HG02884 (cell line): Measurements from ENCODE around the gene NEIL3.
A peak's percentile ranks its signal among the peaks of the same experiment; 100 is the strongest.

Experiments used
- ATAC-seq: cut with Tn5 transposase; IDR thresholded peaks from one replicate; pipeline ENCODE4 v1.9.1; 2021; ENCODE audit warnings: mild to moderate bottlenecking, moderate library complexity; ENCODE audit not compliant: unreplicated experiment

Gene NEIL3

GRCh38 chr4:177356206-177356605 is 46.5 kb downstream of the NEIL3 start:
- ATAC-seq = no peak

GRCh38 chr4:177356921-177357320 is 47.2 kb downstream of the NEIL3 start:
- ATAC-seq = no peak

- ATAC-seq = no peak
Measured at GRCh38 chr4:177367336-177367735, 57.7 kb downstream of the NEIL3 start.

GRCh38 chr4:177369372-177369771 is 59.7 kb downstream of the NEIL3 start:
- ATAC-seq = no peak

GRCh38 chr4:177371461-177371860 is 61.8 kb downstream of the NEIL3 start:
- ATAC-seq = no peak

GRCh38 chr4:177374966-177375365 is 65.3 kb downstream of the NEIL3 start:
- no peak for ATAC-seq

GRCh38 chr4:177375372-177375771 is 65.7 kb downstream of the NEIL3 start:
- no peak for ATAC-seq

- ATAC-seq = no peak
Measured at GRCh38 chr4:177376024-177376423, 66.3 kb downstream of the NEIL3 start.

- peak; percentile 51 for ATAC-seq
Measured at GRCh38 chr4:177380730-177381287, 71.1 kb downstream of the NEIL3 start.

GRCh38 chr4:177381762-177382310 is 72.2 kb downstream of the NEIL3 start:
- ATAC-seq = no peak

GRCh38 chr4:177384856-177385397 is 75.3 kb downstream of the NEIL3 start:
- no peak for ATAC-seq

- no peak for ATAC-seq
Measured at GRCh38 chr4:177385576-177386277, 76.1 kb downstream of the NEIL3 start.

GRCh38 chr4:177386278-177386815 is 76.7 kb downstream of the NEIL3 start:
- ATAC-seq = no peak

GRCh38 chr4:177391287-177391686 is 81.6 kb downstream of the NEIL3 start:
- no peak for ATAC-seq

- no peak for ATAC-seq
Measured at GRCh38 chr4:177391953-177392352, 82.3 kb downstream of the NEIL3 start.

GRCh38 chr4:177393236-177393635 is 83.6 kb downstream of the NEIL3 start:
- peak; percentile 73 for ATAC-seq

- no peak for ATAC-seq
Measured at GRCh38 chr4:177396352-177396751, 86.7 kb downstream of the NEIL3 start.

GRCh38 chr4:177400030-177400429 is 90.4 kb downstream of the NEIL3 start:
- ATAC-seq = no peak

- no peak for ATAC-seq
Measured at GRCh38 chr4:177401658-177402273, 92.1 kb downstream of the NEIL3 start.

GRCh38 chr4:177403746-177404145 is 94.1 kb downstream of the NEIL3 start:
- no peak for ATAC-seq

- no peak for ATAC-seq
Measured at GRCh38 chr4:177404342-177404741, 94.7 kb downstream of the NEIL3 start.
